AG09319 (cell line): ENCODE measurements around the gene PFKFB3.
"Not testable (repeated sequence)": the region's sequence is repeated elsewhere in the genome, so short reads cannot be mapped to it uniquely, and the experiment has no call there.

Experiments used
- DNase-seq: peaks from one replicate; pipeline ENCODE4 v3.0.0-alpha.2; 2010; ENCODE audit warnings: low read depth; ENCODE audit errors: extremely low read depth
- CTCF ChIP-seq: IDR thresholded peaks from 2 replicates; pipeline ENCODE4 v1.5.1; 2011; ENCODE audit warnings: low read depth, mild to moderate bottlenecking, inconsistent platforms, low read length, moderate library complexity

PFKFB3 gene

GRCh38 chr10:6232225-6232807, 29.6 kb downstream of the PFKFB3 start:
- no peak for TF ChIP-seq CTCF
- DNase-seq: no peak

DNA sequence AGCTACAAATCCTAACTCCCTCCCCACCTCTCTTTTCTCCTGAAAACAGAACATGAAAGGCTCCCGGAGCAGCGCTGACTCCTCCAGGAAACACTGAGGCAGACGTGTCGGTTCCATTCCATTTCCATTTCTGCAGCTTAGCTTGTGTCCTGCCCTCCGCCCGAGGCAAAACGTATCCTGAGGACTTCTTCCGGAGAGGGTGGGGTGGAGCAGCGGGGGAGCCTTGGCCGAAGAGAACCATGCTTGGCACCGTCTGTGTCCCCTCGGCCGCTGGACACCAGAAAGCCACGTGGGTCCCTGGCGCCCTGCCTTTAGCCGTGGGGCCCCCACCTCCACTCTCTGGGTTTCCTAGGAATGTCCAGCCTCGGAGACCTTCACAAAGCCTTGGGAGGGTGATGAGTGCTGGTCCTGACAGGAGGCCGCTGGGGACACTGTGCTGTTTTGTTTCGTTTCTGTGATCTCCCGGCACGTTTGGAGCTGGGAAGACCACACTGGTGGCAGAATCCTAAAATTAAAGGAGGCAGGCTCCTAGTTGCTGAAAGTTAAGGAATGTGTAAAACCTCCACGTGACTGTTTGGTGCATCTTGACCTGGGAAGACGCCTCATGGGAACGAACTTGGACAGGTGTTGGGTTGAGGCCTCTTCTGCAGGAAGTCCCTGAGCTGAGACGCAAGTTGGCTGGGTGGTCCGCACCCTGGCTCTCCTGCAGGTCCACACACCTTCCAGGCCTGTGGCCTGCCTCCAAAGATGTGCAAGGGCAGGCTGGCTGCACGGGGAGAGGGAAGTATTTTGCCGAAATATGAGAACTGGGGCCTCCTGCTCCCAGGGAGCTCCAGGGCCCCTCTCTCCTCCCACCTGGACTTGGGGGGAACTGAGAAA, 30.4 kb downstream of the PFKFB3 start:
- no peak for DNase-seq
- TF ChIP-seq CTCF: no peak

DNA sequence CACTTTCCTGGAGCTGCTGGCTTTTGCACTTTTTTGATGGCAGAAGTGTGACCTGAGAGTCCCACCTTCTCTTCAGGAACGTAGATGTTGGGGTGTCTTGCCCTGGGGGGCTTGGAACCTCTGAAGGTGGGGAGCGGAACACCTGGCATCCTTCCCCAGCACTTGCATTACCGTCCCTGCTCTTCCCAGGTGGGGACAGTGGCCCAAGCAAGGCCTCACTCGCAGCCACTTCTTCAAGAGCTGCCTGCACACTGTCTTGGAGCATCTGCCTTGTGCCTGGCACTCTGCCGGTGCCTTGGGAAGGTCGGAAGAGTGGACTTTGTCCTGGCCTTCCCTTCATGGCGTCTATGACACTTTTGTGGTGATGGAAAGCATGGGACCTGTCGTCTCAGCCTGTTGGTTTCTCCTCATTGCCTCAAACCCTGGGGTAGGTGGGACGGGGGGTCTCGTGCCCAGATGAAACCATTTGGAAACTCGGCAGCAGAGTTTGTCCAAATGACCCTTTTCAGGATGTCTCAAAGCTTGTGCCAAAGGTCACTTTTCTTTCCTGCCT, 31.1 kb downstream of the PFKFB3 start:
- no peak for TF ChIP-seq CTCF
- no peak for DNase-seq

DNA sequence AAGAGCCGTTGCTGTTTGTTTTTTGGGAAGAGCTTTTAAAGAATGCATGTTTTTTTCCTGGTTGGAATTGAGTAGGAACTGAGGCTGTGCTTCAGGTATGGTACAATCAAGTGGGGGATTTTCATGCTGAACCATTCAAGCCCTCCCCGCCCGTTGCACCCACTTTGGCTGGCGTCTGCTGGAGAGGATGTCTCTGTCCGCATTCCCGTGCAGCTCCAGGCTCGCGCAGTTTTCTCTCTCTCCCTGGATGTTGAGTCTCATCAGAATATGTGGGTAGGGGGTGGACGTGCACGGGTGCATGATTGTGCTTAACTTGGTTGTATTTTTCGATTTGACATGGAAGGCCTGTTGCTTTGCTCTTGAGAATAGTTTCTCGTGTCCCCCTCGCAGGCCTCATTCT, 31.6 kb downstream of the PFKFB3 start:
- no peak for DNase-seq
- TF ChIP-seq CTCF: no peak

GRCh38 chr10:6236349-6237198, 33.8 kb downstream of the PFKFB3 start:
- DNase-seq: no peak
- no peak for TF ChIP-seq CTCF

DNA sequence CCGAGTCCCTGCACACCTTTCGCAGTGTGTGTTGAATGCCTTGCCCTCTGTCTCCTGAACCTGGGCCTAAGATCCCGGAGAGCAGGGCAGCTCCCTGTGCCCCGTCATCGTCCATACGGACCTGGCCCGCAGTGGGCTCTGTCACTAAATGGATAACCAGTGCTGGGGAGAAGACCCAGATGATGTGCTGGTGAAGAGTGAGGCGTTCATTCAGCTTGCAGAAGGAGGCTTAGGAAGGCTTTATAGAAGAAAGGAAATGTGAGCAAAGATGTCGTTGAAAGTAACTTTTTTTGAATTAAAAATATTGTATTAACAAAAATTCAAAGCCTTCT, 34.4 kb downstream of the PFKFB3 start:
- TF ChIP-seq CTCF: no peak
- DNase-seq: no peak

DNA sequence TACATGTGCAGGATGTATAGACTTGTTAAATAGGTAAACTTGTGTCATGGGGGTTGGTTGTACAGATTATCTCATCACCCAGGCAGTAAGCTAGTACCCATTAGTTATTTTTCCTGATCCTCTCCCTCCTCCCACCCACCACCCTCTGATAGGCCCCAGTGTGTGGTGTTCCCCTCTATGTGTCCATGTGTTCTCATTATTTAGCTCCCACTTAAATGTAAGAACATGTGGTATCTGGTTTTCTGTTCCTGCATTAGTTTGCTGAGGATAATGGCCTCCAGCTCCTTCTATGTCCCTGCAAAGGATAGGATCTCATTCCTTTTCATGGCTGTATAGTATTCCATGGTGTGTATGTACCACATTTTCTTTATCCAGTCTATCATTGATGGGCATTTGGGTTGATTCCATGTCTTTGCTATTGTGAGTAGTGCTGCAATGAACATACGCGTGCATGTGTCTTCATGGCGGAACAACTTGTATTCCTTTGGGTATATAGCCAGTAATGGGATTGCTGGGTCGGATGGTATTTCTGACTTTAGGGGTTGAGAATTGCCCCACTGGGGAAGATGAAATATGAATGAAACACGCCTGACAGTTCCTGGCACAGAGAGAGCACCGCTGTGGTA, 36.0 kb downstream of the PFKFB3 start:
- DNase-seq: not testable (repeated sequence)
